ENCODE measurements around the gene BIN2.

DNA sequence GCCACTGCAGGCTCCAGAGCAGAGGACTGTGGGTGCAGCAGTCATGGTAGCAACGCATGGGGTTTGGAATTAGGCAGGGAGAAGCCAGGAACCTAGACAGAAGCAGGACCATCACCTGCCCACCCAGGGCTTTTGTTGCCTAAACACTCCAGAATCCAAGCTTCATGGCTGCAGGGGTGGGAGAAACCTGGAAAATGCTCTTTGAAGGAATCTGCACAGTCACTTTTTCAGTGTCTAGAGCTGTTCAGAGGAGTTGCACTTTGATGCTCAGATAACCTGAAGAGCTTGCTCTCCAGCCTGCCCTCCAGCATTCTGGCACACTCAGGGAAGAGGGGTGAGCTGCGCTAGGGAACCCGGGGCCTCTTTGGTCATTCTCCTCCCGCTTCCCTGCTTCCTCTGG, 24.1 kb upstream of the BIN2 start:
- no peak for TF ChIP-seq CTCF (IDR thresholded peaks at IDR 0.05)
- TF ChIP-seq POLR2A (IDR thresholded peaks at IDR 0.05), result no peak
- no peak for TF ChIP-seq POLR2AphosphoS5 (IDR thresholded peaks at IDR 0.05)
